SK-N-SH treated with all-trans-retinoic acid at 6 μM for 48 hours (cell line): ENCODE measurements around the gene AGAP5.

ENCODE experiments used
- ATAC-seq: fragments of 200-7000 bp; cut with Tn5 transposase; 3 replicates; pipeline ENCODE4 v1.9.1; 2020; ENCODE audit warnings: mild to moderate bottlenecking, moderate library complexity
- ARNTL ChIP-seq: fragments of 450-650 bp; formaldehyde crosslinking; IDR thresholded peaks from 2 replicates; pipeline ENCODE4 v1.5.0; 2020; ENCODE audit warnings: low read depth, mild to moderate bottlenecking, moderate library complexity, borderline replicate concordance
- BACH2 ChIP-seq: fragments of 250-450 bp; sonication (Bioruptor Pico); IDR thresholded peaks from 2 replicates; pipeline ENCODE4 v1.9.0; 2021; ENCODE audit warnings: mild to moderate bottlenecking, borderline replicate concordance
- CREB5 ChIP-seq: fragments of 250-450 bp; sonication (Bioruptor Pico); IDR thresholded peaks from 2 replicates; pipeline ENCODE4 v1.5.1; 2020; ENCODE audit warnings: low read depth, mild to moderate bottlenecking, moderate library complexity
- CSDC2 ChIP-seq: fragments of 250-450 bp; sonication (Bioruptor Pico); IDR thresholded peaks from 2 replicates; pipeline ENCODE4 v1.5.0; 2020; ENCODE audit warnings: mild to moderate bottlenecking, moderate library complexity
- ESRRG ChIP-seq: fragments of 250-450 bp; sonication (Bioruptor Pico); IDR thresholded peaks from 2 replicates; pipeline ENCODE4 v1.6.1; 2021; ENCODE audit warnings: mild to moderate bottlenecking
- GLIS3 ChIP-seq: fragments of 250-450 bp; sonication (Bioruptor Pico); IDR thresholded peaks from 2 replicates; pipeline ENCODE4 v1.5.0; 2020; ENCODE audit warnings: mild to moderate bottlenecking, moderate library complexity
- OSR1 ChIP-seq: fragments of 250-450 bp; sonication (Bioruptor Pico); IDR thresholded peaks from 2 replicates; pipeline ENCODE4 v1.8.0; 2022; ENCODE audit warnings: moderate library complexity, mild to moderate bottlenecking, inconsistent platforms
- POU6F1 ChIP-seq: fragments of 250-450 bp; sonication (Bioruptor Pico); IDR thresholded peaks from 2 replicates; pipeline ENCODE4 v1.8.0; 2021; ENCODE audit warnings: low read depth, mild to moderate bottlenecking, moderate library complexity, borderline replicate concordance
- RARB ChIP-seq: fragments of 250-450 bp; sonication (Bioruptor Pico); IDR thresholded peaks from 2 replicates; pipeline ENCODE4 v1.8.0; 2021; ENCODE audit warnings: mild to moderate bottlenecking, moderate library complexity
- SNAI2 ChIP-seq: fragments of 250-450 bp; sonication (Bioruptor Pico); IDR thresholded peaks from 2 replicates; pipeline ENCODE4 v1.5.0; 2020; ENCODE audit warnings: mild to moderate bottlenecking, moderate library complexity
- TCF4 ChIP-seq: fragments of 250-450 bp; sonication (Bioruptor Pico); IDR thresholded peaks from 2 replicates; pipeline ENCODE4 v1.8.0; 2021; ENCODE audit warnings: mild to moderate bottlenecking, moderate library complexity, borderline replicate concordance
- TOX ChIP-seq: fragments of 250-450 bp; sonication (Bioruptor Pico); IDR thresholded peaks from 2 replicates; pipeline ENCODE4 v1.8.0; 2021; ENCODE audit warnings: mild to moderate bottlenecking, moderate library complexity, borderline replicate concordance
- TSHZ2 ChIP-seq: fragments of 250-450 bp; sonication (Bioruptor Pico); IDR thresholded peaks from 2 replicates; pipeline ENCODE4 v1.5.0; 2020; ENCODE audit warnings: mild to moderate bottlenecking, moderate library complexity
- ZC3H10 ChIP-seq: fragments of 250-450 bp; sonication (Bioruptor Pico); IDR thresholded peaks from 2 replicates; pipeline ENCODE4 v1.5.1; 2021; ENCODE audit warnings: mild to moderate bottlenecking, moderate library complexity
- ZFP3 ChIP-seq: fragments of 250-450 bp; sonication (Bioruptor Pico); IDR thresholded peaks from 2 replicates; pipeline ENCODE4 v1.5.0; 2020; ENCODE audit warnings: mild to moderate bottlenecking, moderate library complexity
- ZFP30 ChIP-seq: fragments of 450-650 bp; formaldehyde crosslinking; IDR thresholded peaks from 2 replicates; pipeline ENCODE4 v1.5.0; 2022; ENCODE audit warnings: mild to moderate bottlenecking, moderate library complexity
- ZNF565 ChIP-seq: fragments of 450-650 bp; formaldehyde crosslinking; conservative IDR thresholded peaks from 2 replicates; pipeline ENCODE4 v1.5.0; 2020; ENCODE audit warnings: low read depth, mild to moderate bottlenecking, moderate library complexity
- ZNF70 ChIP-seq: fragments of 450-650 bp; formaldehyde crosslinking; IDR thresholded peaks from 2 replicates; pipeline ENCODE4 v1.5.0; 2020; ENCODE audit warnings: mild to moderate bottlenecking, moderate library complexity
- TF ChIP-seq, protein P1 (sequence below): fragments of 250-450 bp; sonication (Bioruptor Pico); IDR thresholded peaks from 2 replicates; pipeline ENCODE4 v1.8.0; 2020; ENCODE audit warnings: mild to moderate bottlenecking, moderate library complexity, borderline replicate concordance

Gene AGAP5

GRCh38 chr10:73653195-73653594, 44.7 kb downstream of the AGAP5 start (continued):
- TF ChIP-seq, protein P1, sequence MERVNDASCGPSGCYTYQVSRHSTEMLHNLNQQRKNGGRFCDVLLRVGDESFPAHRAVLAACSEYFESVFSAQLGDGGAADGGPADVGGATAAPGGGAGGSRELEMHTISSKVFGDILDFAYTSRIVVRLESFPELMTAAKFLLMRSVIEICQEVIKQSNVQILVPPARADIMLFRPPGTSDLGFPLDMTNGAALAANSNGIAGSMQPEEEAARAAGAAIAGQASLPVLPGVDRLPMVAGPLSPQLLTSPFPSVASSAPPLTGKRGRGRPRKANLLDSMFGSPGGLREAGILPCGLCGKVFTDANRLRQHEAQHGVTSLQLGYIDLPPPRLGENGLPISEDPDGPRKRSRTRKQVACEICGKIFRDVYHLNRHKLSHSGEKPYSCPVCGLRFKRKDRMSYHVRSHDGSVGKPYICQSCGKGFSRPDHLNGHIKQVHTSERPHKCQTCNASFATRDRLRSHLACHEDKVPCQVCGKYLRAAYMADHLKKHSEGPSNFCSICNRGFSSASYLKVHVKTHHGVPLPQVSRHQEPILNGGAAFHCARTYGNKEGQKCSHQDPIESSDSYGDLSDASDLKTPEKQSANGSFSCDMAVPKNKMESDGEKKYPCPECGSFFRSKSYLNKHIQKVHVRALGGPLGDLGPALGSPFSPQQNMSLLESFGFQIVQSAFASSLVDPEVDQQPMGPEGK (CRISPR knock-in tag), result no peak

DNA sequence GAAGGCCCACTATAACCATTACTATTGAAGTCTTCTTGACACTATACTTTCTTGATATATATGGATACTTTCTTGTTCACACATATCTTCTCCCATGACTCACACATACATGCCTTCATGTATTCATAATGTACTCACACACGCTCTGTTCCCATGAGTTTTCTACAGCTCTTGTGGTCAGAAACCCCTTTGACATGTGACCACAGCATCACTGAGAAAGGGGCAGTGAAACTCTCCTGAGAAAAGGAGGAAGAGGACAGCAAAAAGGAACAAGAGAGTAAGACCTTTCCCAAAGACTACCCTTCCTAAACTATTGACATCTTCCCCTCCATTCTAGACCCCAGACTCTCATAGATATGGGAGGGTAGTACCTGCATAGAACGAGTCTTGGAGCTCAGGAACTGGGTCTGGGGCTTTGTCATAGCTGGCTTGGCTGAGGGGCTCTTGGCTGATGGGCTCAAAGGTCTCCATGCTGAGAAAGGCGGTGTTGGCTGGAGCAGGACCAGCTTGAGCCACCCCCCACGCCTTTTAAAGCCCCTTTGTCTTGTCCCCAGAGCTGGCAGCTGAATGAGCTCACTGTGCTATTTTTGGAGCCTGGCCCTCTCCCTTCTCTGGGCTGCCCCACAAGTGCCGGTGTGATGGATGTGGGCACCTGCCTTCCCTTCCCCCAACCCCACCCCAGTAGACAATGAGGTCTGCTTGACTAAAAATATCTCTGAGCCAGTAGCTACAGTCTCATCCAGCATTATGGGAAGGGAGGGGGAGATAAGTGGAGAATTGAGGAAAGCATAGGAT, 47.2 kb downstream of the AGAP5 start:
- TF ChIP-seq GLIS3 (no peak), ARNTL (CRISPR knock-in tag) (no peak), TOX (CRISPR knock-in tag) (no peak), CREB5 (CRISPR knock-in tag) (no peak), POU6F1 (CRISPR knock-in tag) (no peak), TSHZ2 (CRISPR knock-in tag) (no peak)
- TF ChIP-seq, protein P1 (CRISPR knock-in tag), result no peak
- ATAC-seq, result no peak

GRCh38 chr10:73649876-73650536, 47.9 kb downstream of the AGAP5 start:
- ATAC-seq, result no peak
- TF ChIP-seq TSHZ2 (CRISPR knock-in tag) (no peak), POU6F1 (CRISPR knock-in tag) (no peak), ZFP30 (CRISPR knock-in tag) (no peak), ZC3H10 (CRISPR knock-in tag) (no peak), BACH2 (CRISPR knock-in tag) (no peak), ZNF565 (CRISPR knock-in tag) (no peak), ESRRG (CRISPR knock-in tag) (no peak), GLIS3 (no peak), ZNF70 (CRISPR knock-in tag) (no peak), TCF4 (no peak), ARNTL (CRISPR knock-in tag) (no peak), OSR1 (no peak), SNAI2 (no peak), CSDC2 (CRISPR knock-in tag) (no peak), RARB (CRISPR knock-in tag) (no peak), ZFP3 (CRISPR knock-in tag) (no peak)
- TF ChIP-seq, protein P1 (CRISPR knock-in tag), result no peak
